Gastrocnemius medialis (tissue), 4 donors: ENCODE data around the gene ZNF362.

Experiments used
- CTCF ChIP-seq, 5 experiments: fragments of 450-650 bp in 3 of 5; fragments of 200-600 bp in 2 of 5; sonication (generic) in 2 of 5; IDR thresholded peaks in 4 of 5; conservative IDR thresholded peaks in 1 of 5; 1 replicate in 4 of 5; 2 replicates in 1 of 5; pipeline ENCODE4 v1.5.1; 2016 to 2019; ENCODE audit warnings: antibody characterized with exemption in 5 of 5, mild to moderate bottlenecking in 3 of 5, moderate library complexity in 3 of 5
- POLR2A ChIP-seq, 2 donors: fragments of 450-650 bp; IDR thresholded peaks; one replicate each; pipeline ENCODE4 v1.6.1; 2017; ENCODE audit warnings: antibody characterized with exemption in 2 of 2, mild to moderate bottlenecking in 2 of 2, moderate library complexity in 2 of 2

- no peak for TF ChIP-seq CTCF (IDR thresholded peaks at IDR 0.05 in 4 of 5, conservative IDR thresholded peaks at IDR 0.05 in 1 of 5)
- no peak for TF ChIP-seq POLR2A (IDR thresholded peaks at IDR 0.05)
Measured at GRCh38 chr1:33322109-33322508, 65.8 kb downstream of the ZNF362 start.
